ENCODE results near the gene TPRG1L.
"Not testable (repeated sequence)": the region's sequence is repeated elsewhere in the genome, so short reads cannot be mapped to it uniquely, and the experiment has no call there.

The TPRG1L gene

GRCh38 chr1:3624200-3625136 lies at the start of gene TPRG1L:
Gene TPRG1L, plus strand, starts transcription at chr1:3625015. Its CDS starts 58 bp downstream, at chr1:3625073.
- DNase-seq (ENCODE audit: low spot score): peak; percentile 97

- not testable (repeated sequence) for DNase-seq (ENCODE audit: low spot score)
Measured at GRCh38 chr1:3575515-3575914, 49.3 kb upstream of the TPRG1L start.

- no peak for DNase-seq (ENCODE audit: low spot score)
Measured at GRCh38 chr1:3575993-3576392, 48.8 kb upstream of the TPRG1L start.

- no peak for DNase-seq (ENCODE audit: low spot score)
Measured at GRCh38 chr1:3577300-3577699, 47.5 kb upstream of the TPRG1L start.

GRCh38 chr1:3577711-3578432 lies 46.9 kb upstream of the TPRG1L start:
- DNase-seq (ENCODE audit: low spot score): no peak

- no peak for DNase-seq (ENCODE audit: low spot score)
Measured at GRCh38 chr1:3578433-3578805, 46.4 kb upstream of the TPRG1L start.

- DNase-seq (ENCODE audit: low spot score): no peak
Measured at GRCh38 chr1:3578906-3579305, 45.9 kb upstream of the TPRG1L start.

- DNase-seq (ENCODE audit: low spot score): no peak
Measured at GRCh38 chr1:3579626-3580025, 45.2 kb upstream of the TPRG1L start.

GRCh38 chr1:3580231-3580630 lies 44.6 kb upstream of the TPRG1L start:
- DNase-seq (ENCODE audit: low spot score): no peak

- DNase-seq (ENCODE audit: low spot score): no peak
Measured at GRCh38 chr1:3581296-3582036, 43.3 kb upstream of the TPRG1L start.

GRCh38 chr1:3583751-3584150 lies 41.1 kb upstream of the TPRG1L start:
- not testable (repeated sequence) for DNase-seq (ENCODE audit: low spot score)

- no peak for DNase-seq (ENCODE audit: low spot score)
Measured at GRCh38 chr1:3584915-3585314, 39.9 kb upstream of the TPRG1L start.

- not testable (repeated sequence) for DNase-seq (ENCODE audit: low spot score)
Measured at GRCh38 chr1:3585353-3585868, 39.4 kb upstream of the TPRG1L start.

GRCh38 chr1:3585940-3586568 lies 38.8 kb upstream of the TPRG1L start:
- DNase-seq (ENCODE audit: low spot score): no peak

- no peak for DNase-seq (ENCODE audit: low spot score)
Measured at GRCh38 chr1:3586986-3587759, 37.6 kb upstream of the TPRG1L start.

- no peak for DNase-seq (ENCODE audit: low spot score)
Measured at GRCh38 chr1:3588395-3588794, 36.4 kb upstream of the TPRG1L start.

GRCh38 chr1:3590139-3590763 lies 34.6 kb upstream of the TPRG1L start:
- DNase-seq (ENCODE audit: low spot score): no peak

- DNase-seq (ENCODE audit: low spot score): no peak
Measured at GRCh38 chr1:3590951-3591865, 33.6 kb upstream of the TPRG1L start.

- DNase-seq (ENCODE audit: low spot score): no peak
Measured at GRCh38 chr1:3593334-3593733, 31.5 kb upstream of the TPRG1L start.

Measured in CD4-positive, alpha-beta T cell treated with Interleukin-6 at 100 ng/mL for 8 hours (primary cell).